ENCODE results near the gene MNT. TPM values are rescaled to one million over a fixed set of nuclear protein-coding genes. Genes with fewer than 3 reads are reported as not detected.

MNT gene
- total RNA-seq, 1 experiment from 2014 or later, result 32.1 TPM

DNA sequence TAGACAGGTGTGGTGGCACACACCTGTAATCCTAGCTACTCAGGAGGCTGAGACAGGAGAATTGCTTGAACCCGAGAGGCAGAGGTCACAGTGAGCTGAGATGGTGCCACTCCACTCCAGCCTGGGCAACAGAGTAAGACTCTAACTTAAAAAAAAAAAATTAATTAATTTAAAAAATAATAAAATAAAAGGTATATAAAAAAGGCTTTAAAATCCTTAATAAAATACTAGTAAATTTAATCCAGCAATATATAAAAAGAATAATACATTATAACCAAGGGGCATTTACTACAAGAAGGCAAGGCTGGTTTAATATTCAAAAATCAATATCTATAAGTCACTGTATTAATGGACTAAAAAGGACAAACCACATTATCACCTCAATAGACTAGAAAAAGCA is 44.8 kb upstream of the MNT start:
- CTCF ChIA-PET, result no interaction called here
- H3K27me3 ChIP-seq (replicated peaks; ENCODE audit: insufficient read depth, low read depth, low read length, poor library complexity), result no peaks in the 10 kb centered on the region
- DNase-seq (ENCODE audit: low spot score), result no peak
- intact Hi-C loops (cut with micrococcal nuclease; ENCODE audit: unreplicated experiment), result no loop called here
- peaks cover 8% of the 10 kb centered on the region for H3K4me1 ChIP-seq (ENCODE audit: insufficient read depth, low read length, poor library complexity, severe bottlenecking)
- H3K9me3 ChIP-seq (ENCODE audit: low read depth, low read length, poor library complexity, severe bottlenecking), result no peaks in the 10 kb centered on the region
- POLR2A ChIA-PET (ENCODE audit: low non-redundant PET), result no interaction called here
- no peak overlapping the region for H3K27ac ChIP-seq (ENCODE audit: low read depth, low read length, poor library complexity, severe bottlenecking)
- no peak overlapping the region for H3K4me3 ChIP-seq (ENCODE audit: low read depth, low read length, poor library complexity, severe bottlenecking)
- TF ChIP-seq EZH2 (IDR thresholded peaks at IDR 0.05; ENCODE audit: borderline replicate concordance, low read depth, low read length, poor library complexity, severe bottlenecking), result no peak
- TF ChIP-seq, protein P1, sequence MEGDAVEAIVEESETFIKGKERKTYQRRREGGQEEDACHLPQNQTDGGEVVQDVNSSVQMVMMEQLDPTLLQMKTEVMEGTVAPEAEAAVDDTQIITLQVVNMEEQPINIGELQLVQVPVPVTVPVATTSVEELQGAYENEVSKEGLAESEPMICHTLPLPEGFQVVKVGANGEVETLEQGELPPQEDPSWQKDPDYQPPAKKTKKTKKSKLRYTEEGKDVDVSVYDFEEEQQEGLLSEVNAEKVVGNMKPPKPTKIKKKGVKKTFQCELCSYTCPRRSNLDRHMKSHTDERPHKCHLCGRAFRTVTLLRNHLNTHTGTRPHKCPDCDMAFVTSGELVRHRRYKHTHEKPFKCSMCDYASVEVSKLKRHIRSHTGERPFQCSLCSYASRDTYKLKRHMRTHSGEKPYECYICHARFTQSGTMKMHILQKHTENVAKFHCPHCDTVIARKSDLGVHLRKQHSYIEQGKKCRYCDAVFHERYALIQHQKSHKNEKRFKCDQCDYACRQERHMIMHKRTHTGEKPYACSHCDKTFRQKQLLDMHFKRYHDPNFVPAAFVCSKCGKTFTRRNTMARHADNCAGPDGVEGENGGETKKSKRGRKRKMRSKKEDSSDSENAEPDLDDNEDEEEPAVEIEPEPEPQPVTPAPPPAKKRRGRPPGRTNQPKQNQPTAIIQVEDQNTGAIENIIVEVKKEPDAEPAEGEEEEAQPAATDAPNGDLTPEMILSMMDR (conservative IDR thresholded peaks at IDR 0.05; ENCODE audit: low read depth, low read length), result no peak
- H3K36me3 ChIP-seq (ENCODE audit: insufficient read depth, low read length, poor library complexity, severe bottlenecking), result peaks cover 9% of the 10 kb centered on the region
- no TSS peak for BruUV-seq (replicated peaks)

- no TSS peak for BruUV-seq (replicated peaks)
- Histone ChIP-seq H3K36me3 (ENCODE audit: insufficient read depth, low read length, poor library complexity, severe bottlenecking) (peaks cover 9% of the 10 kb centered on the region), H3K27me3 (replicated peaks; ENCODE audit: insufficient read depth, low read depth, low read length, poor library complexity) (no peaks in the 10 kb centered on the region), H3K4me3 (ENCODE audit: low read depth, low read length, poor library complexity, severe bottlenecking) (no peak overlapping the region), H3K27ac (ENCODE audit: low read depth, low read length, poor library complexity, severe bottlenecking) (no peak overlapping the region), H3K4me1 (ENCODE audit: insufficient read depth, low read length, poor library complexity, severe bottlenecking) (no peaks in the 10 kb centered on the region), H3K9me3 (ENCODE audit: low read depth, low read length, poor library complexity, severe bottlenecking) (no peaks in the 10 kb centered on the region)
- POLR2A ChIA-PET (ENCODE audit: low non-redundant PET), result no interaction called here
- TF ChIP-seq, protein P1 (conservative IDR thresholded peaks at IDR 0.05; ENCODE audit: low read depth, low read length), result no peak
- TF ChIP-seq EZH2 (IDR thresholded peaks at IDR 0.05; ENCODE audit: borderline replicate concordance, low read depth, low read length, poor library complexity, severe bottlenecking), result no peak
- CTCF ChIA-PET, result interaction anchor here (0.7 kb wide), 1 partner anchor 28 kb away, joined by 7 read pairs; no protein-coding TSS in a partner anchor
- DNase-seq (ENCODE audit: low spot score), result no peak
- intact Hi-C loops (cut with micrococcal nuclease; ENCODE audit: unreplicated experiment), result no loop called here
Observed at GRCh38 chr17:2444382-2444781, 43.5 kb upstream of the MNT start.

GRCh38 chr17:2442166-2442565 is 41.3 kb upstream of the MNT start:
- DNase-seq (ENCODE audit: low spot score), result no peak
- no TSS peak for BruUV-seq (replicated peaks)
- no peak overlapping the region for H3K4me3 ChIP-seq (ENCODE audit: low read depth, low read length, poor library complexity, severe bottlenecking)
- H3K9me3 ChIP-seq (ENCODE audit: low read depth, low read length, poor library complexity, severe bottlenecking), result no peaks in the 10 kb centered on the region
- no peak overlapping the region for H3K27ac ChIP-seq (ENCODE audit: low read depth, low read length, poor library complexity, severe bottlenecking)
- TF ChIP-seq, protein P1 (conservative IDR thresholded peaks at IDR 0.05; ENCODE audit: low read depth, low read length), result no peak
- no peak for TF ChIP-seq EZH2 (IDR thresholded peaks at IDR 0.05; ENCODE audit: borderline replicate concordance, low read depth, low read length, poor library complexity, severe bottlenecking)
- peaks cover 9% of the 10 kb centered on the region for H3K36me3 ChIP-seq (ENCODE audit: insufficient read depth, low read length, poor library complexity, severe bottlenecking)
- POLR2A ChIA-PET (ENCODE audit: low non-redundant PET), result no interaction called here
- no peaks in the 10 kb centered on the region for H3K4me1 ChIP-seq (ENCODE audit: insufficient read depth, low read length, poor library complexity, severe bottlenecking)
- CTCF ChIA-PET, result no interaction called here
- H3K27me3 ChIP-seq (replicated peaks; ENCODE audit: insufficient read depth, low read depth, low read length, poor library complexity), result no peaks in the 10 kb centered on the region
- intact Hi-C loops (cut with micrococcal nuclease; ENCODE audit: unreplicated experiment), result no loop called here

All from A673 (cell line).